ENCODE data around the gene RARG. TPM values are rescaled to one million over a fixed set of nuclear protein-coding genes. Genes with fewer than 3 reads are reported as not detected.

Gene RARG
- total and polyA plus RNA-seq, 2 of the 8 experiments (the other 6 are each of a cell fraction or from before 2014, with no cell fraction given): 68.6 to 68.9 TPM

- no peak for TF ChIP-seq GTF2F1 (IDR thresholded peaks at IDR 0.05; ENCODE audit: borderline replicate concordance, low read depth, low read length)
- TF ChIP-seq TAF1 (IDR thresholded peaks at IDR 0.05; ENCODE audit: low read depth, low read length): no peak
- TF ChIP-seq CHD1 (IDR thresholded peaks at IDR 0.05; ENCODE audit: low read depth, low read length): no peak
Observed at GRCh38 chr12:53197011-53197640, 34.9 kb downstream of the RARG start (continued).
